Trophoblast cell (in vitro differentiated cells and primary cell): ENCODE measurements around the gene AKAP13.

Source experiments
- DNase-seq, 2 donors: peaks; one replicate each; pipeline ENCODE4 v3.0.0-alpha.2; 2016
- H2AFZ ChIP-seq: 2 replicates; pipeline ENCODE4 v1.6.1; 2013; ENCODE audit warnings: low read length, moderate library complexity, mild to moderate bottlenecking; ENCODE audit not compliant: insufficient read depth, poor library complexity
- H2AK5ac ChIP-seq: 2 replicates; pipeline ENCODE4 v1.6.1; 2013; ENCODE audit warnings: mild to moderate bottlenecking, low read length
- H2BK120ac ChIP-seq: 2 replicates; pipeline ENCODE4 v1.6.1; 2013; ENCODE audit warnings: low read length, mild to moderate bottlenecking, moderate library complexity; ENCODE audit not compliant: insufficient read depth, poor library complexity
- H2BK12ac ChIP-seq: 2 replicates; pipeline ENCODE4 v1.6.1; 2013; ENCODE audit warnings: mild to moderate bottlenecking, low read length, moderate library complexity
- H2BK5ac ChIP-seq: 2 replicates; pipeline ENCODE4 v1.6.1; 2013; ENCODE audit warnings: low read length, low read depth, moderate library complexity, mild to moderate bottlenecking; ENCODE audit not compliant: poor library complexity
- H3K14ac ChIP-seq: 2 replicates; pipeline ENCODE4 v1.6.1; 2013; ENCODE audit warnings: mild to moderate bottlenecking, low read length
- H3K18ac ChIP-seq: 2 replicates; pipeline ENCODE4 v1.6.1; 2013; ENCODE audit warnings: mild to moderate bottlenecking, low read length
- H3K23ac ChIP-seq: 2 replicates; pipeline ENCODE4 v1.6.1; 2013; ENCODE audit warnings: low read length
- H3K27ac ChIP-seq: 2 replicates; pipeline ENCODE4 v1.5.1; 2013; ENCODE audit warnings: low read depth, mild to moderate bottlenecking, inconsistent platforms, low read length, moderate library complexity
- H3K27me3 ChIP-seq: 2 replicates; pipeline ENCODE4 v1.6.1; 2013; ENCODE audit warnings: inconsistent platforms, mild to moderate bottlenecking, low read length, moderate library complexity; ENCODE audit not compliant: insufficient read depth
- H3K36me3 ChIP-seq, 2 experiments: 1 replicate in 1 of 2; 2 replicates in 1 of 2; pipeline ENCODE4 v1.6.1; 2013; ENCODE audit warnings: low read length in 2 of 2, mild to moderate bottlenecking in 2 of 2, moderate library complexity in 1 of 2; ENCODE audit not compliant: insufficient read depth in 2 of 2, control insufficient read depth in 1 of 2
- H3K4ac ChIP-seq: 2 replicates; pipeline ENCODE4 v1.6.1; 2013; ENCODE audit warnings: low read depth, mild to moderate bottlenecking, low read length, moderate library complexity
- H3K4me1 ChIP-seq, 2 experiments: 1 replicate in 1 of 2; 2 replicates in 1 of 2; pipeline ENCODE4 v1.6.1; 2013; ENCODE audit warnings: low read length in 2 of 2, mild to moderate bottlenecking in 2 of 2, moderate library complexity in 1 of 2; ENCODE audit not compliant: insufficient read depth in 2 of 2, control insufficient read depth in 1 of 2
- H3K4me2 ChIP-seq: 2 replicates; pipeline ENCODE4 v1.6.1; 2013; ENCODE audit warnings: inconsistent platforms, mild to moderate bottlenecking, low read length, moderate library complexity
- H3K4me3 ChIP-seq: 2 replicates; pipeline ENCODE4 v1.5.1; 2013; ENCODE audit warnings: mild to moderate bottlenecking, low read depth, low read length, inconsistent platforms
- H3K79me1 ChIP-seq: one replicate; pipeline ENCODE4 v1.6.1; 2013; ENCODE audit warnings: low read length
- H3K79me2 ChIP-seq: 2 replicates; pipeline ENCODE4 v1.6.1; 2013; ENCODE audit warnings: low read length, mild to moderate bottlenecking; ENCODE audit not compliant: control insufficient read depth, insufficient read depth, poor library complexity
- H3K9ac ChIP-seq: 2 replicates; pipeline ENCODE4 v1.6.1; 2013; ENCODE audit warnings: mild to moderate bottlenecking, low read length
- H3K9me3 ChIP-seq: 2 replicates; pipeline ENCODE4 v1.6.1; 2013; ENCODE audit warnings: low read depth, mild to moderate bottlenecking, control low read depth, inconsistent platforms, low read length; ENCODE audit not compliant: insufficient read depth
- H4K12ac ChIP-seq: 2 replicates; pipeline ENCODE4 v1.6.1; 2013; ENCODE audit warnings: low read depth, mild to moderate bottlenecking, low read length, moderate library complexity
- H4K8ac ChIP-seq: 2 replicates; pipeline ENCODE4 v1.6.1; 2013; ENCODE audit warnings: low read depth, mild to moderate bottlenecking, low read length, moderate library complexity
- H4K91ac ChIP-seq: one replicate; pipeline ENCODE4 v1.6.1; 2013; ENCODE audit warnings: low read depth, mild to moderate bottlenecking, low read length, moderate library complexity
- whole genome bisulfite sequencing: extraction: QIAGEN DNeasy Blood & Tissue Kit; methylation state at CpG from one replicate; pipeline ENCODE4 v1.1.7; 2013; ENCODE audit warnings: missing lambda C conversion rate; ENCODE audit not compliant: insufficient read length, insufficient coverage; ENCODE audit errors: extremely low coverage; 5-methylcytosine and 5-hydroxymethylcytosine counted together

The AKAP13 gene

GRCh38 chr15:85412956-85413854 is 32.8 kb downstream of the AKAP13 start:
- WGBS = no CpG with 5 or more reads among the region's 14 CpGs
- H4K8ac ChIP-seq = no peak overlapping the region

GRCh38 chr15:85414037-85414436 is 33.6 kb downstream of the AKAP13 start:
- Histone ChIP-seq H3K9me3 (no peaks in the 10 kb centered on the region), H2AK5ac (no peak overlapping the region), H4K12ac (no peak overlapping the region), H3K14ac (no peak overlapping the region), H3K27ac (no peak overlapping the region), H2BK120ac (no peak overlapping the region), H3K79me1 (no peaks in the 10 kb centered on the region), H3K4ac (no peak overlapping the region), H3K18ac (no peak overlapping the region), H3K4me3 (no peak overlapping the region), H2BK5ac (no peak overlapping the region), H4K91ac (no peak overlapping the region), H3K27me3 (no peaks in the 10 kb centered on the region), H3K23ac (no peak overlapping the region), H3K4me1 (peaks cover 0 to 6% of the 10 kb centered on the region in 2 experiments), H2AFZ (no peak overlapping the region), H3K36me3 (no peaks in the 10 kb centered on the region), H3K4me2 (no peak overlapping the region), H3K9ac (no peak overlapping the region), H2BK12ac (no peak overlapping the region), H3K79me2 (peaks cover 5% of the 10 kb centered on the region), H4K8ac (no peak overlapping the region)
- no CpG with 5 or more reads among the region's 4 CpGs for WGBS
- no peak for DNase-seq

More at GRCh38 chr15:85412956-85413854, 32.8 kb downstream of the AKAP13 start:
- Histone ChIP-seq H3K18ac (no peak overlapping the region), H3K14ac (no peak overlapping the region), H2AK5ac (no peak overlapping the region), H2BK12ac (no peak overlapping the region), H3K4me1 (peaks cover 0 to 6% of the 10 kb centered on the region in 2 experiments), H3K27me3 (no peaks in the 10 kb centered on the region), H2BK5ac (no peak overlapping the region), H3K79me1 (no peaks in the 10 kb centered on the region), H4K91ac (no peak overlapping the region), H2BK120ac (no peak overlapping the region), H4K12ac (no peak overlapping the region), H3K4me2 (no peak overlapping the region), H3K79me2 (peaks cover 3% of the 10 kb centered on the region), H3K9ac (no peak overlapping the region), H2AFZ (no peak overlapping the region), H3K36me3 (no peaks in the 10 kb centered on the region), H3K4ac (no peak overlapping the region), H3K9me3 (no peaks in the 10 kb centered on the region), H3K27ac (no peak overlapping the region), H3K23ac (no peak overlapping the region), H3K4me3 (no peak overlapping the region)
- peak; percentile 60 to 66 for DNase-seq

- no peak overlapping the region for H4K8ac ChIP-seq
Measured at GRCh38 chr15:85414495-85414894, 34.1 kb downstream of the AKAP13 start.

GRCh38 chr15:85414991-85415390 is 34.6 kb downstream of the AKAP13 start:
- H3K4ac ChIP-seq = no peak overlapping the region
- H3K9me3 ChIP-seq = no peaks in the 10 kb centered on the region
- H3K23ac ChIP-seq = no peak overlapping the region
- H3K27me3 ChIP-seq = no peaks in the 10 kb centered on the region
- H3K18ac ChIP-seq = no peak overlapping the region
- H2AK5ac ChIP-seq = no peak overlapping the region
- no peak overlapping the region for H3K4me3 ChIP-seq
- no peak overlapping the region for H4K12ac ChIP-seq
- peaks cover 0 to 6% of the 10 kb centered on the region in 2 experiments for H3K4me1 ChIP-seq
- H3K79me1 ChIP-seq = no peaks in the 10 kb centered on the region
- H3K79me2 ChIP-seq = peaks cover 5% of the 10 kb centered on the region
- H4K8ac ChIP-seq = no peak overlapping the region
- no peak overlapping the region for H2AFZ ChIP-seq
- H3K14ac ChIP-seq = no peak overlapping the region
- no peaks in the 10 kb centered on the region for H3K36me3 ChIP-seq
- no peak overlapping the region for H3K27ac ChIP-seq
- no peak overlapping the region for H2BK12ac ChIP-seq
- no peak for DNase-seq
- no CpG with 5 or more reads among the region's 10 CpGs for WGBS
- H4K91ac ChIP-seq = no peak overlapping the region
- no peak overlapping the region for H3K9ac ChIP-seq
- H3K4me2 ChIP-seq = no peak overlapping the region
- H2BK120ac ChIP-seq = no peak overlapping the region
- H2BK5ac ChIP-seq = no peak overlapping the region

More at GRCh38 chr15:85414495-85414894, 34.1 kb downstream of the AKAP13 start:
- Histone ChIP-seq H2AFZ (no peak overlapping the region), H3K4me1 (peaks cover 0 to 6% of the 10 kb centered on the region in 2 experiments), H2BK5ac (no peak overlapping the region), H2BK120ac (no peak overlapping the region), H3K9me3 (no peaks in the 10 kb centered on the region), H3K18ac (no peak overlapping the region), H3K14ac (no peak overlapping the region), H3K79me1 (no peaks in the 10 kb centered on the region), H4K91ac (no peak overlapping the region), H3K27ac (no peak overlapping the region), H3K4me2 (no peak overlapping the region), H4K12ac (no peak overlapping the region), H2BK12ac (no peak overlapping the region), H3K27me3 (no peaks in the 10 kb centered on the region), H3K9ac (no peak overlapping the region), H3K79me2 (peaks cover 5% of the 10 kb centered on the region), H3K23ac (no peak overlapping the region), H2AK5ac (no peak overlapping the region), H3K4ac (no peak overlapping the region), H3K36me3 (no peaks in the 10 kb centered on the region), H3K4me3 (no peak overlapping the region)
- DNase-seq = peak in 1 of 2 donors; percentile 14
